ENCODE data around the gene EPSTI1.

DNA sequence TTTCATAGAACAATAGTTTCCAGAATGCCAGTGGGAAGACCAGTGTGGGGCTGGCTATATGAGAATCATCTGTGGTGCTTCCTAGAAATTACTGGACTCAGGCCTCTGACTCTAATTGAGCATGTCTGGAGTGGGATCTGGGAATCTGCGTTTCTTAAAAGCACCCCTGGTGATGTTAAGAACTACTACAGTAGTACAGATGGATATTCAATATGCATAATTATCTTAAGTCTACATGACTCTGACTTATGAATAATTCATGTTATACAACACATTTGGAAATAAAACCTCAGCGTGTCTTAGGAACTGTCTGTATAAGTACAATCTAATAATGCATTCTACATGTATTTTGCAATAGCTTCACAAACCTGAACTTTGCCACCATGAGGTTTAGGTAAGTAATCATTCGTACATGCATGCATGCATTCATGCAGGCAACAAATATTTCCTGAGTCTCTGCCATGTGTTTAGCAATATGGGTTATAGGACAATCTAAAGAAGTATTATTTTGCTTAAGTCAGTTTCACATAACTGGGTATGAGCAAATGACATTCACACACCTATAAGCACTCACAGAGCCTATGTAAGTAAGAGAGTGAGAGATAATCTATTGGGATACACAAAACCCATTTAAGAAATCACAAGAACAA is 62.0 kb downstream of the EPSTI1 start:
- TF ChIP-seq ZNF274 (IDR thresholded peaks at IDR 0.05; ENCODE audit: low read depth, low read length) (no peak), SUZ12 (IDR thresholded peaks at IDR 0.05; ENCODE audit: extremely low read depth, insufficient read depth, insufficient read length) (no peak), YY1 (IDR thresholded peaks at IDR 0.05; ENCODE audit: insufficient read depth, insufficient read length) (no peak)

All from NT2/D1 (cell line).